ENCODE data around the gene JADE2. TPM values are rescaled to one million over a fixed set of nuclear protein-coding genes. Genes with fewer than 3 reads are reported as not detected.
A peak's percentile ranks its signal among the peaks of the same experiment; 100 is the strongest.

JADE2 gene
- total RNA-seq, 2 experiments from 2014 or later, result 120 to 124 TPM

GRCh38 chr5:134525683-134526482, 413 bp downstream of the JADE2 start:
- intact Hi-C loops (cut with DNase I, micrococcal nuclease), result loop anchor here (1.0 to 10.0 kb wide), 9 partner anchors 29 to 379 kb away; partner anchors contain the start of genes DDX46 (in 1 of the 2), PCBD2 (in 1 of the 2), SAR1B (in 1 of the 2) and SKP1 (in 1 of the 2)
- CTCF ChIA-PET, result interaction anchor here (1.2 to 3.8 kb wide), 6 partner anchors 19 to 115 kb away, joined by 3 to 36 read pairs (median 12); partner anchors contain the start of gene CDKN2AIPNL
- Mint-ChIP-seq H3K27me3 (no peaks in the 10 kb centered on the region), H3K4me3 (peak overlapping the region; percentile 99), H3K27ac (peak overlapping the region; percentile 100), H3K4me1 (ENCODE audit: low read depth) (peaks cover 44% of the 10 kb centered on the region), H3K36me3 (ENCODE audit: low read depth) (peaks cover 48% of the 10 kb centered on the region), H3K9me3 (no peaks in the 10 kb centered on the region)
- Histone ChIP-seq H3K27me3 (ENCODE audit: control insufficient read depth in 1 of 2, insufficient read depth in 2 of 2, low read length in 2 of 2) (no peaks in the 10 kb centered on the region), H3K36me3 (ENCODE audit: insufficient read depth, low read length) (peaks cover 9% of the 10 kb centered on the region), H3K4me3 (ENCODE audit: low read length) (peak overlapping the region; percentile 81), H3K9me3 (ENCODE audit: control insufficient read depth in 1 of 2, insufficient read depth in 1 of 2, low read length in 2 of 2) (no peaks in the 10 kb centered on the region), H3K4me1 (ENCODE audit: insufficient read depth, low read length) (peaks cover 49% of the 10 kb centered on the region), H3K27ac (ENCODE audit: low read depth in 1 of 2, low read length in 2 of 2) (peak overlapping the region; percentile 70 to 99)
- DNase-seq, result peak; percentile 40 to 87 (median 67)
- TF ChIP-seq CTCF (IDR thresholded peaks at IDR 0.05), result no peak
- POLR2A ChIA-PET, result interaction anchor here (1.0 to 10.9 kb wide), 19 partner anchors 16 to 1474 kb away, joined by 4 to 164 read pairs (median 9); partner anchors contain the start of genes CAMLG, CDKL3, CDKN2AIPNL and HSPA4
- ATAC-seq (ENCODE audit: poor library complexity), result peak; percentile 13

- no peaks in the 10 kb centered on the region for H3K27me3 Mint-ChIP-seq
- no peak for ATAC-seq (ENCODE audit: poor library complexity)
- intact Hi-C loops (cut with DNase I, micrococcal nuclease), result loop anchor here (1.0 to 10.0 kb wide), 10 partner anchors 28 to 378 kb away; partner anchors contain the start of genes CDKN2AIPNL (in 1 of the 2), DDX46 (in 1 of the 2), PCBD2 (in 1 of the 2) and SAR1B (in 1 of the 2)
- H3K27ac Mint-ChIP-seq, result peak overlapping the region; percentile 100
- H3K9me3 ChIP-seq (ENCODE audit: control insufficient read depth in 1 of 2, insufficient read depth in 1 of 2, low read length in 2 of 2), result no peaks in the 10 kb centered on the region
- ChIA-PET POLR2A (interaction anchor here (1.0 to 10.9 kb wide), 19 partner anchors 17 to 1475 kb away, joined by 3 to 164 read pairs (median 6); partner anchors contain the start of genes CAMLG, CDKL3, CDKN2AIPNL and HSPA4), CTCF (interaction anchor here (1.2 to 3.8 kb wide), 10 partner anchors 15 to 116 kb away, joined by 3 to 36 read pairs (median 6); partner anchors contain the start of gene CDKN2AIPNL)
- DNase-seq, result peak; percentile 44 to 78 (median 60)
- H3K4me3 Mint-ChIP-seq, result peak overlapping the region; percentile 99
- peak overlapping the region in 1 of 2 donors; percentile 99 for H3K27ac ChIP-seq (ENCODE audit: low read depth in 1 of 2, low read length in 2 of 2)
- no peaks in the 10 kb centered on the region for H3K9me3 Mint-ChIP-seq
- H3K4me1 ChIP-seq (ENCODE audit: insufficient read depth, low read length), result peaks cover 56% of the 10 kb centered on the region
- H3K27me3 ChIP-seq (ENCODE audit: control insufficient read depth in 1 of 2, insufficient read depth in 2 of 2, low read length in 2 of 2), result no peaks in the 10 kb centered on the region
- TF ChIP-seq CTCF (IDR thresholded peaks at IDR 0.05), result peak; percentile 33
- H3K36me3 Mint-ChIP-seq (ENCODE audit: low read depth), result peaks cover 54% of the 10 kb centered on the region
- peak overlapping the region; percentile 81 for H3K4me3 ChIP-seq (ENCODE audit: low read length)
- H3K4me1 Mint-ChIP-seq (ENCODE audit: low read depth), result peaks cover 52% of the 10 kb centered on the region
- H3K36me3 ChIP-seq (ENCODE audit: insufficient read depth, low read length), result peaks cover 9% of the 10 kb centered on the region
Measured at GRCh38 chr5:134526483-134527155, 1.1 kb downstream of the JADE2 start.
